HCT116 (cell line): ENCODE measurements around the gene CIB4. TPM values are rescaled to one million over a fixed set of nuclear protein-coding genes. Genes with fewer than 3 reads are reported as not detected.

Experiments used
- ATAC-seq: fragments of 200-7000 bp; cut with Tn5 transposase; 2 replicates; pipeline ENCODE4 v1.9.1; 2020; ENCODE audit warnings: mild to moderate bottlenecking, moderate library complexity
- BruUV-seq: library from RNA; stranded (reverse); fragments of 400-500 nt; replicated peaks from 2 replicates; lab custom pipeline; 2021; lab: Mats Ljungman, UMichigan
- CTCF ChIA-PET: fragments of 300-600 bp; sonication (Branson Sonifier 250); formaldehyde crosslinking; loops from one replicate; lab custom pipeline; 2021; ENCODE audit warnings: antibody characterized with exemption; lab: Charles Lee
- POLR2A ChIA-PET: fragments of 300-600, 350-600 bp; sonication (Branson Sonifier 250); formaldehyde crosslinking; loops from one replicate; lab custom pipeline; 2021; ENCODE audit warnings: antibody characterized with exemption; lab: Charles Lee
- RAD21 ChIA-PET, 2 experiments: fragments of 300-600 bp; sonication (Branson Sonifier 250); formaldehyde crosslinking; loops; one replicate each; lab custom pipeline; 2023; ENCODE audit warnings: low total read pairs in 2 of 2; ENCODE audit not compliant: uncharacterized antibody in 2 of 2, unreplicated experiment in 2 of 2, low non-redundant PET in 1 of 2; lab: Charles Lee
- DNase-seq: peaks from one replicate; pipeline ENCODE4 v3.0.0-alpha.2; 2010; ENCODE audit warnings: low read depth, low spot score
- H2AFZ ChIP-seq: fragments of 200-600 bp; shearing (Covaris generic), sonication (generic); 2 replicates; pipeline ENCODE4 v1.6.1; 2017; ENCODE audit warnings: low read depth, mixed run types, mixed read lengths, antibody characterized with exemption, low read length; ENCODE audit not compliant: poor library complexity, severe bottlenecking
- H3K27ac ChIP-seq: 2 replicates; pipeline ENCODE4 v1.5.1; 2012; ENCODE audit warnings: low read depth, low read length
- H3K27me3 ChIP-seq: fragments of 200-600 bp; sonication (generic); 2 replicates; pipeline ENCODE4 v1.6.1; 2016; ENCODE audit warnings: mixed run types, low read length, mixed read lengths; ENCODE audit not compliant: insufficient read depth
- H3K36me3 ChIP-seq, 2 experiments: fragments of 200-500 bp in 1 of 2; fragments of 200-600 bp in 1 of 2; sonication (Bioruptor generic) in 1 of 2; sonication (generic) in 1 of 2; 2 replicates each; pipeline versions ENCODE4 v1.5.1 to v1.6.1; 2014 to 2016; ENCODE audit warnings: low read length in 2 of 2, inconsistent platforms in 1 of 2, mixed read lengths in 1 of 2, mixed run types in 1 of 2; ENCODE audit not compliant: insufficient read depth in 2 of 2, control insufficient read depth in 1 of 2
- H3K4me1 ChIP-seq, 2 experiments: fragments of 200-600 bp in 1 of 2; sonication (generic) in 1 of 2; 2 replicates each; pipeline versions ENCODE4 v1.5.1 to v1.6.1; 2012 to 2017; ENCODE audit warnings: low read length in 2 of 2, inconsistent platforms in 1 of 2, mild to moderate bottlenecking in 1 of 2, mixed read lengths in 1 of 2, mixed run types in 1 of 2, moderate library complexity in 1 of 2; ENCODE audit not compliant: insufficient read depth in 2 of 2, control insufficient read depth in 1 of 2
- H3K4me2 ChIP-seq: fragments of 200-600 bp; sonication (generic); 2 replicates; pipeline ENCODE4 v1.6.1; 2017; ENCODE audit warnings: mixed run types, low read length, mixed read lengths
- H3K4me3 ChIP-seq, 2 experiments: fragments of 200-600 bp in 1 of 2; sonication (generic) in 1 of 2; replicated peaks in 1 of 2; 2 replicates each; pipeline ENCODE4 v1.5.1; 2011 to 2016; ENCODE audit warnings: low read length in 2 of 2, control low read depth in 1 of 2, low read depth in 1 of 2, mild to moderate bottlenecking in 1 of 2, mixed read lengths in 1 of 2, mixed run types in 1 of 2
- H3K79me2 ChIP-seq: fragments of 200-600 bp; sonication (generic); 2 replicates; pipeline ENCODE4 v1.6.1; 2017; ENCODE audit warnings: mild to moderate bottlenecking, mixed run types, low read length, moderate library complexity, mixed read lengths; ENCODE audit not compliant: insufficient read depth
- H3K9ac ChIP-seq: fragments of 200-600 bp; sonication (generic); 2 replicates; pipeline ENCODE4 v1.6.1; 2016; ENCODE audit warnings: low read length, mixed read lengths
- H3K9me2 ChIP-seq: fragments of 200-600 bp; sonication (generic), shearing (Covaris generic); 2 replicates; pipeline ENCODE4 v1.6.1; 2017; ENCODE audit warnings: mixed run types, mild to moderate bottlenecking, moderate library complexity; ENCODE audit not compliant: insufficient read depth
- H3K9me3 ChIP-seq, 2 experiments: fragments of 200-500 bp in 1 of 2; fragments of 200-600 bp in 1 of 2; sonication (Bioruptor generic) in 1 of 2; sonication (generic) in 1 of 2; 2 replicates each; pipeline ENCODE4 v1.6.1; 2014 to 2017; ENCODE audit warnings: low read length in 2 of 2, mixed read lengths in 2 of 2, inconsistent platforms in 1 of 2, low read depth in 1 of 2, mild to moderate bottlenecking in 1 of 2, mixed run types in 1 of 2, moderate library complexity in 1 of 2; ENCODE audit not compliant: control insufficient read depth in 1 of 2, insufficient read depth in 1 of 2
- H4K20me1 ChIP-seq: fragments of 200-600 bp; sonication (generic), shearing (Covaris generic); 2 replicates; pipeline ENCODE4 v1.6.1; 2017; ENCODE audit warnings: mixed run types, mild to moderate bottlenecking, moderate library complexity; ENCODE audit not compliant: insufficient read depth
- CEBPB ChIP-seq: IDR thresholded peaks from 2 replicates; pipeline ENCODE4 v1.6.1; 2012; ENCODE audit warnings: low read depth
- CTCF ChIP-seq, 3 experiments: fragments of 200-600 bp in 1 of 3; sonication (generic) in 1 of 3; IDR thresholded peaks in 2 of 3; conservative IDR thresholded peaks in 1 of 3; 2 replicates each; pipeline ENCODE4 v1.5.1; 2012 to 2017; ENCODE audit warnings: low read depth in 2 of 3, low read length in 2 of 3, antibody characterized with exemption in 1 of 3, borderline replicate concordance in 1 of 3, control low read depth in 1 of 3, mild to moderate bottlenecking in 1 of 3, mixed read lengths in 1 of 3, mixed run types in 1 of 3, moderate library complexity in 1 of 3; ENCODE audit not compliant: insufficient read depth in 1 of 3
- EGR1 ChIP-seq: IDR thresholded peaks from 2 replicates; pipeline ENCODE4 v1.6.1; 2012; ENCODE audit warnings: low read depth
- EZH2 ChIP-seq: fragments of 200-600 bp; sonication (generic); IDR thresholded peaks from 2 replicates; pipeline ENCODE4 v1.6.1; 2017; ENCODE audit warnings: antibody characterized with exemption, mixed run types
- EZH2phosphoT487 ChIP-seq: fragments of 200-600 bp; IDR thresholded peaks from 2 replicates; pipeline ENCODE4 v1.6.1; 2018; ENCODE audit warnings: antibody characterized with exemption, borderline replicate concordance
- FOSL1 ChIP-seq: IDR thresholded peaks from 2 replicates; pipeline ENCODE4 v1.6.1; 2012; ENCODE audit warnings: low read depth
- JUND ChIP-seq: IDR thresholded peaks from 2 replicates; pipeline ENCODE4 v1.6.1; 2012
- POLR2A ChIP-seq: IDR thresholded peaks from 2 replicates; pipeline ENCODE4 v1.7.0; 2011; ENCODE audit warnings: borderline replicate concordance; ENCODE audit not compliant: insufficient read depth, insufficient read length; ENCODE audit errors: extremely low read depth
- RAD21 ChIP-seq: IDR thresholded peaks from 2 replicates; pipeline ENCODE4 v1.6.1; 2012; ENCODE audit warnings: low read depth, mild to moderate bottlenecking
- SIN3A ChIP-seq: IDR thresholded peaks from 2 replicates; pipeline ENCODE4 v1.6.1; 2012; ENCODE audit warnings: low read depth
- SRF ChIP-seq: IDR thresholded peaks from 2 replicates; pipeline ENCODE4 v1.6.1; 2012; ENCODE audit warnings: low read depth
- TCF7L2 ChIP-seq: IDR thresholded peaks from 2 replicates; pipeline ENCODE4 v1.7.0; 2011; ENCODE audit warnings: borderline replicate concordance, inconsistent platforms; ENCODE audit not compliant: insufficient read depth, insufficient read length; ENCODE audit errors: extremely low read depth
- YY1 ChIP-seq: IDR thresholded peaks from 2 replicates; pipeline ENCODE4 v1.6.1; 2011; ENCODE audit warnings: low read length, low read depth, moderate library complexity, mild to moderate bottlenecking; ENCODE audit not compliant: insufficient replicate concordance; ENCODE audit errors: extremely low read depth
- ZBTB33 ChIP-seq: IDR thresholded peaks from 2 replicates; pipeline ENCODE4 v1.6.1; 2011; ENCODE audit warnings: mild to moderate bottlenecking, low read length, moderate library complexity; ENCODE audit not compliant: insufficient replicate concordance; ENCODE audit errors: extremely low read depth
- ZFX ChIP-seq: fragments of 450-650 bp; IDR thresholded peaks from 2 replicates; pipeline ENCODE4 v1.6.1; 2017
- ZNF274 ChIP-seq: fragments of 200-500 bp; sonication (Bioruptor generic); IDR thresholded peaks from 2 replicates; pipeline ENCODE4 v1.6.1; 2014; ENCODE audit warnings: mild to moderate bottlenecking, low read depth, low read length, inconsistent platforms
- intact Hi-C: fragments of 100-400 bp; cut with micrococcal nuclease; formaldehyde crosslinking; loops from 2 replicates; pipeline ENCODE4 v1.10.0; 2022
- total RNA-seq: library from RNA; stranded (reverse); gene quantifications from one replicate; pipeline ENCODE4 v1.2.1, GENCODE V29; 2021; ENCODE audit not compliant: unreplicated experiment

Gene CIB4
- total RNA-seq, 1 experiment from 2014 or later = not detected

GRCh38 chr2:26630235-26630634, 10.9 kb downstream of the CIB4 start:
- POLR2A ChIA-PET = interaction anchor here (0.9 kb wide), 1 partner anchor 95 kb away, joined by 3 read pairs; no protein-coding TSS in a partner anchor

GRCh38 chr2:26629751-26630150, 11.4 kb downstream of the CIB4 start:
- Histone ChIP-seq H3K36me3 (no peaks in the 10 kb centered on the region), H3K27me3 (no peaks in the 10 kb centered on the region), H2AFZ (no peak overlapping the region), H3K4me1 (peaks cover 0 to 6% of the 10 kb centered on the region in 2 experiments; a peak in 1 of 4 replicates), H3K9me3 (no peaks in the 10 kb centered on the region), H4K20me1 (no peaks in the 10 kb centered on the region), H3K4me2 (no peak overlapping the region), H3K9me2 (no peaks in the 10 kb centered on the region), H3K79me2 (no peaks in the 10 kb centered on the region), H3K4me3 (no peak overlapping the region), H3K9ac (no peak overlapping the region), H3K27ac (no peak overlapping the region)
- POLR2A ChIA-PET = interaction anchor here (0.9 kb wide), 1 partner anchor 96 kb away, joined by 3 read pairs; no protein-coding TSS in a partner anchor
- no peak for DNase-seq
- ATAC-seq = no peak
- RAD21 ChIA-PET = no interaction called here
- no peak for TF ChIP-seq EZH2phosphoT487
- no peak for TF ChIP-seq JUND
- no peak for TF ChIP-seq CEBPB
- TF ChIP-seq EGR1 = no peak
- TF ChIP-seq EZH2 = no peak
- no peak for TF ChIP-seq YY1
- TF ChIP-seq SRF = no peak
- no peak for TF ChIP-seq SIN3A
- no peak for TF ChIP-seq ZBTB33
- TF ChIP-seq CTCF (IDR thresholded peaks at IDR 0.05 in 2 of 3, conservative IDR thresholded peaks at IDR 0.05 in 1 of 3; ENCODE audit: borderline replicate concordance in 1 of 3, insufficient read depth in 1 of 3, low read depth in 2 of 3, low read length in 2 of 3) = no peak
- no peak for TF ChIP-seq FOSL1
- no peak for TF ChIP-seq ZFX
- intact Hi-C loops = no loop called here
- BruUV-seq = no TSS peak
- CTCF ChIA-PET = no interaction called here

More at GRCh38 chr2:26630235-26630634, 10.9 kb downstream of the CIB4 start:
- BruUV-seq = no TSS peak
- Histone ChIP-seq H2AFZ (no peak overlapping the region), H3K4me3 (no peak overlapping the region), H3K9me3 (no peaks in the 10 kb centered on the region), H3K36me3 (no peaks in the 10 kb centered on the region), H3K9ac (no peak overlapping the region), H3K9me2 (no peaks in the 10 kb centered on the region), H3K27ac (no peak overlapping the region), H3K4me1 (peaks cover 0 to 6% of the 10 kb centered on the region in 2 experiments; a peak in 1 of 4 replicates), H3K79me2 (no peaks in the 10 kb centered on the region), H3K27me3 (no peaks in the 10 kb centered on the region), H4K20me1 (no peaks in the 10 kb centered on the region), H3K4me2 (no peak overlapping the region)
- intact Hi-C loops = no loop called here
- ChIA-PET RAD21 (no interaction called here), CTCF (no interaction called here)
- ATAC-seq = no peak
- no peak for DNase-seq
- no peak for TF ChIP-seq SRF
- TF ChIP-seq FOSL1 = no peak
- no peak for TF ChIP-seq RAD21
- no peak for TF ChIP-seq ZNF274
- TF ChIP-seq TCF7L2 = no peak
- no peak for TF ChIP-seq POLR2A
